Loucy (cell line): ENCODE results near the gene CSNK1G1.
"Not testable (repeated sequence)": the region's sequence is repeated elsewhere in the genome, so short reads cannot be mapped to it uniquely, and the experiment has no call there.

Source experiments
- EZH2phosphoT487 ChIP-seq: fragments of 200-600 bp; IDR thresholded peaks from 2 replicates; pipeline ENCODE4 v1.6.1; 2018; ENCODE audit warnings: antibody characterized with exemption, mild to moderate bottlenecking, moderate library complexity, borderline replicate concordance
- TF ChIP-seq, protein P1 (sequence below): fragments of 200-600 bp; sonication (generic); conservative IDR thresholded peaks from 2 replicates; pipeline ENCODE4 v1.5.1; 2014; ENCODE audit warnings: mild to moderate bottlenecking, antibody characterized with exemption, low read length

- TF ChIP-seq, protein P1, sequence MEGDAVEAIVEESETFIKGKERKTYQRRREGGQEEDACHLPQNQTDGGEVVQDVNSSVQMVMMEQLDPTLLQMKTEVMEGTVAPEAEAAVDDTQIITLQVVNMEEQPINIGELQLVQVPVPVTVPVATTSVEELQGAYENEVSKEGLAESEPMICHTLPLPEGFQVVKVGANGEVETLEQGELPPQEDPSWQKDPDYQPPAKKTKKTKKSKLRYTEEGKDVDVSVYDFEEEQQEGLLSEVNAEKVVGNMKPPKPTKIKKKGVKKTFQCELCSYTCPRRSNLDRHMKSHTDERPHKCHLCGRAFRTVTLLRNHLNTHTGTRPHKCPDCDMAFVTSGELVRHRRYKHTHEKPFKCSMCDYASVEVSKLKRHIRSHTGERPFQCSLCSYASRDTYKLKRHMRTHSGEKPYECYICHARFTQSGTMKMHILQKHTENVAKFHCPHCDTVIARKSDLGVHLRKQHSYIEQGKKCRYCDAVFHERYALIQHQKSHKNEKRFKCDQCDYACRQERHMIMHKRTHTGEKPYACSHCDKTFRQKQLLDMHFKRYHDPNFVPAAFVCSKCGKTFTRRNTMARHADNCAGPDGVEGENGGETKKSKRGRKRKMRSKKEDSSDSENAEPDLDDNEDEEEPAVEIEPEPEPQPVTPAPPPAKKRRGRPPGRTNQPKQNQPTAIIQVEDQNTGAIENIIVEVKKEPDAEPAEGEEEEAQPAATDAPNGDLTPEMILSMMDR, result not testable (repeated sequence)
- TF ChIP-seq EZH2phosphoT487, result not testable (repeated sequence)
Observed at GRCh38 chr15:64371383-64371782, 15.4 kb upstream of the CSNK1G1 start.
